Adrenal gland (tissue), 5 donors: ENCODE measurements around the gene CGRRF1.

ENCODE experiments used
- CTCF ChIP-seq, 6 experiments: fragments of 450-650 bp in 4 of 6; fragments of 200-600 bp in 2 of 6; sonication (generic) in 1 of 6; IDR thresholded peaks; 1 replicate in 5 of 6; 2 replicates in 1 of 6; pipeline versions ENCODE4 v1.5.1 to v1.8.0; 2016 to 2021; ENCODE audit warnings: antibody characterized with exemption in 6 of 6, mild to moderate bottlenecking in 2 of 6, moderate library complexity in 1 of 6
- POLR2A ChIP-seq, 2 donors: fragments of 450-650 bp; IDR thresholded peaks; one replicate each; pipeline ENCODE4 v1.6.1; 2017; ENCODE audit warnings: antibody characterized with exemption in 2 of 2, mild to moderate bottlenecking in 2 of 2, moderate library complexity in 1 of 2
- donor health status: DM: no; HTN: no; CAD: no.

GRCh38 chr14:54562334-54562733 is 52.6 kb downstream of the CGRRF1 start:
- TF ChIP-seq POLR2A (IDR thresholded peaks at IDR 0.05) (no peak), CTCF (IDR thresholded peaks at IDR 0.05) (no peak)
